D721Med (cell line): Measurements from ENCODE around the gene STAP2.

Experiments used
- DNase-seq: peaks from one replicate; pipeline ENCODE4 v3.0.0; 2011; ENCODE audit warnings: low spot score; ENCODE audit not compliant: insufficient read length
- FAIRE-seq: peaks from 2 replicates; lab custom pipeline; 2011; peaks lifted over from hg19 to GRCh38; lab: Jason Lieb, UNC
- TF ChIP-seq, protein P1 (sequence below): IDR thresholded peaks from 2 replicates; pipeline ENCODE4 v1.5.1; 2012; ENCODE audit warnings: mild to moderate bottlenecking, control low read depth; ENCODE audit not compliant: insufficient read depth; ENCODE audit errors: missing control alignments

The STAP2 gene

DNA sequence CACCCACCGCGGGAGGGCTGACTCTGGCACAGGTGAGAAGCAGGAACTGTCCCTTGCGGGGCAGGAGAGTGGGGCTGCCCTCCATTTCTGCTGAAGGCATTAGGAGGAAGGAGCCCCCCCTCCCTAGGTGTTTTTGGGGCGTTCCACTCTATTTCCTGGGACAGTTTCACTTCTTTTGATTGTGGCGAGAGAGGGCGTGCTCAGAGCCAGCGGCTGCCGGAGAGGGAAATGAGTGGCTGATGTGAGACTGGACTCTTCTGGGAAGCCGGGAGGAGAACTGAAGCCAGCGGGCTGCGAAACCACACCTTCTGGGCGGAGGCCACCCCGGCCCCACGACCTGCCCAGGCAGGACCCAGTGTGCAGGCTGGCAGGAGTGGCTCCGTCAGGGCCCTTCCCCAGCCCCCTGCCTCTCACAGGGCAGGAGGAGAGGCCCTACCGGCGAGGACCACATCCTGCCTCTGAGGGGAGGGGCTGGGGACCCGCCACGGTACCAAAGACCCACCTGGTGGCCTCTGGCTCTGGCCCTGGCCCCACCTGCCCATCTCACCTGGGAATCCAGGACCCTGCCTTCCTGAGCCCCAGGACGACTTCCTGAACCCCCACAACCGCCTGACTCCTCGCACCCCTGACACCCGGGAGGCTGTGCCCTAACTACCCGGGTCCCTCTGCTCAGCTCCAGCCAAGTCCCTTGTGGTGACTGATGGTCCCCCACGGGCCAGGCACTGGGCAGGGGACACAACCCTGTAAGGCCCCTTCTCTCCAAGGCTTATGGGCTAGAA is 30.7 kb upstream of the STAP2 start:
- FAIRE-seq (no peak), DNase-seq (no peak)
- TF ChIP-seq, protein P1, sequence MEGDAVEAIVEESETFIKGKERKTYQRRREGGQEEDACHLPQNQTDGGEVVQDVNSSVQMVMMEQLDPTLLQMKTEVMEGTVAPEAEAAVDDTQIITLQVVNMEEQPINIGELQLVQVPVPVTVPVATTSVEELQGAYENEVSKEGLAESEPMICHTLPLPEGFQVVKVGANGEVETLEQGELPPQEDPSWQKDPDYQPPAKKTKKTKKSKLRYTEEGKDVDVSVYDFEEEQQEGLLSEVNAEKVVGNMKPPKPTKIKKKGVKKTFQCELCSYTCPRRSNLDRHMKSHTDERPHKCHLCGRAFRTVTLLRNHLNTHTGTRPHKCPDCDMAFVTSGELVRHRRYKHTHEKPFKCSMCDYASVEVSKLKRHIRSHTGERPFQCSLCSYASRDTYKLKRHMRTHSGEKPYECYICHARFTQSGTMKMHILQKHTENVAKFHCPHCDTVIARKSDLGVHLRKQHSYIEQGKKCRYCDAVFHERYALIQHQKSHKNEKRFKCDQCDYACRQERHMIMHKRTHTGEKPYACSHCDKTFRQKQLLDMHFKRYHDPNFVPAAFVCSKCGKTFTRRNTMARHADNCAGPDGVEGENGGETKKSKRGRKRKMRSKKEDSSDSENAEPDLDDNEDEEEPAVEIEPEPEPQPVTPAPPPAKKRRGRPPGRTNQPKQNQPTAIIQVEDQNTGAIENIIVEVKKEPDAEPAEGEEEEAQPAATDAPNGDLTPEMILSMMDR, result no peak

GRCh38 chr19:4368128-4368820 is 29.6 kb upstream of the STAP2 start:
- TF ChIP-seq, protein P1, result no peak
- FAIRE-seq (no peak), DNase-seq (no peak)

GRCh38 chr19:4367781-4368127 is 29.1 kb upstream of the STAP2 start:
- no peak for DNase-seq
- TF ChIP-seq, protein P1, result no peak
- no peak for FAIRE-seq

DNA sequence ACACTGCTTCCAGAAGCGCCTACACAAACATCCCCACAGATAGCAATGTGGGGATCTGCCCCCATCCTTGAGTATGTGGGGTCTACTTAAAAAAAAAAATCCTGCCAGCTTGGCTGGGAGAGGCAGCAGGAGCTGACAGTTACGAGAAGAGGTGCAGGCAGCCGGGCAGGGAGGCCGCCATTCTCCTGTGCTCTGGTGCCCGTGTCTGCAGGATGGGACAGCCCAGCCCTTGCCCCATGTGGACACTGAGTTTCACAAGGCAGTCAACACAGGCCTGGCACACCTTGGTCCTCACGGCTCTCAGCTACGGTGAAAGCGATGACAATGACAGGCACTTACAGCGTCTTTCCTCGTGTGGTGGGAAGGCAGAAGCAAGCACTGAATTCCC is 28.7 kb upstream of the STAP2 start:
- TF ChIP-seq, protein P1, result no peak
- no peak for DNase-seq
- FAIRE-seq, result no peak

DNA sequence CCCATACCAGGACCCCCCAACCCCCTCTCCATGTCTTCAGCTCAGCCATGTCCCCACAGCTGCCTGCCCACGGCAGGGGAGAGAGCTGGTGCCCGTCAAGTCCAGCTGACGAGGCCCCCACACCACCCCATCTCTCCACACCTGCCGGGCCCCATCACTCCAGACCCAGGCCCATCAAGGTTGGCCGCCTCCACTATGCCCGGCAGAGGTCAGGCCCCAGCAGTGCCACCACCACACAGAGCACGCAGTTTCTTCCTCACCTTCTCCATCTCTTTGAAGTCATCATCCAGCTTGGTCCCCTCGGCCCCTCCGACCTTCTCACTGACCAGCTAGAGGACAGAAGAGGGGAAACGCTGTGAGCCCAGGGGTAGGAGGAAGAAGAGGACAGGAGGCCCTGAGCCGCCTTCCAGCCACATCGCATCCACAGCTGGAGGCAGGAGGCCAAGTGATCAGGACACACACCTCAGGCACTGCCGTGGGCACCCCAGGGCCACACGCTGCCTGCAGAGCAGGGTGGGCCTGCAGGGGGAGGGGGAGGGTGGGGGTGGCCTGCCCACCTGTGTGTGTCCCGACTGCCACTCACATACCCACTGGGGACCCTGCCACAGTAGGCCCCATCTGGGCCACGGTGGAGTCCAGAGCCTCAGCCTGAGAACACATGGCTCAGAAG is 28.2 kb upstream of the STAP2 start:
- TF ChIP-seq, protein P1, result no peak
- no peak for FAIRE-seq
- DNase-seq, result no peak

DNA sequence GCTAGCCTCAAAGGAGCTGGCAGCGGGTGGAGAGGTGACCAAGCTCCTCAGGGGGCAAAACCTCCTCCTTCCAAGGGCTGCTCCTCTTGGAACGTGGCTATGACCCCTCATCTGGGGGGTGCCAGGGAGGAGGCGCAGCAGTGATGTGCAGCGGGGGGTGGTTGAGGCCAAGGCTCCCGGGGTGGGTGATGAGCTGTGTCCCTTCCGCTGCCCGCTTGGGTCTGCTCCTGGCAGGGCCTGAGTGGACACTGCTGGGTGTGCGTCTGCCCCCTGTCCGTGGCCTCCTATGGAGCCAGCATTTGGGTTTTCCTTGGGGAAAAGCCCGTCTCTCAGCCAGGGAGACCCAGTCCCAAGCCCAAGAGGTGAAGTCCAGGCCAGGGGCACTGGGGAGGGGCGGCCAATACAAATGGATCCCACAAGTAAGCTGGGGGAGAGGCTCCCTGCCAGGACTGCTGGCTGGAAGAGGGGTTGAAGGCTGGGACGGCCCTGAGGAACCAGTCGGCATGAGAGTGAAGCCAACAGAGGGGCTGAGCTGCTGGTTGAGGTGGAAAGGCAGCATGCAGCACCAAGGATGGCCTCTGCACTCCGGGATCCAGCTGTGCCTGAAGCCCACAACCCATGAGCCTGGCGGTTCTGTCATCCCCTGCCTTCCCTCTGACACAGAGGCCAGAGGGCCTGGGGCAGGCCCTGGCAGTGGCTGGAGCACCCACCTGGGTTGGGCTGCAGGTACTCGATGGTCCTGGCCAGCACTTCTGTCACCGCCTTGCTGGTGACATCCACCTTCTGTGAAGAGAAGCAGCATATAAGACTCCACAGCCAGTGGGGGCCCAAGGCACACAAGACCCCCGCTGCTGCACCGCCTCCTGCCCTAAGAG is 27.4 kb upstream of the STAP2 start:
- FAIRE-seq (no peak), DNase-seq (no peak)
- TF ChIP-seq, protein P1, result no peak
